ENCODE data around the gene ZNF688.
A peak's percentile ranks its signal among the peaks of the same experiment; 100 is the strongest.

The ZNF688 gene

DNA sequence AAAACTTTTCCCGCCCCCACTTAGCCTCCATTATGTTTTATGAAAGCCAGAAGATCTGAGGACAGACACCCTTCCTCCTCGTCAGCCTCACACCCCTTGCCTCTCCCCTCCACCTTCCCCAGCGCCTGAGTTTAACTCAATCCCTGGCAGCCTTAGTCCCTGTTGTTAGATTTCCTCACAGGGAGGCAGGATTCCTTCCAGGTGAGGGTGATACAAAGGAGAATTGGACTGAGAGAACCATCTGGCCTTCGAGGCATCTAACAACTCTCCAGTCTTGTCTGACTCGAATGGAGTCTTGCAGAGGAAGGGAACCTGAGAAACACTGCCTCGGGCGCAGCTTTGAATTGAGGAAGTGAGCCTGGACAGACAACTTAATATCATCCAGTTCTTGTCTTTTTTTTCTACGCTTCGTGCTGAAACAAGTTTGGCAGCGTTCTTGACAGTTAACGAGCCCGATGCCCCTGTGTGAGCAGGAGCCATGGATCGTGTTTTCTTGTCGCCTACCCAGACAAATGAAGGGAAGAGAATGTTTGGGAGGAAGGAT is 43.8 kb downstream of the ZNF688 start:
- TF ChIP-seq, protein P1, sequence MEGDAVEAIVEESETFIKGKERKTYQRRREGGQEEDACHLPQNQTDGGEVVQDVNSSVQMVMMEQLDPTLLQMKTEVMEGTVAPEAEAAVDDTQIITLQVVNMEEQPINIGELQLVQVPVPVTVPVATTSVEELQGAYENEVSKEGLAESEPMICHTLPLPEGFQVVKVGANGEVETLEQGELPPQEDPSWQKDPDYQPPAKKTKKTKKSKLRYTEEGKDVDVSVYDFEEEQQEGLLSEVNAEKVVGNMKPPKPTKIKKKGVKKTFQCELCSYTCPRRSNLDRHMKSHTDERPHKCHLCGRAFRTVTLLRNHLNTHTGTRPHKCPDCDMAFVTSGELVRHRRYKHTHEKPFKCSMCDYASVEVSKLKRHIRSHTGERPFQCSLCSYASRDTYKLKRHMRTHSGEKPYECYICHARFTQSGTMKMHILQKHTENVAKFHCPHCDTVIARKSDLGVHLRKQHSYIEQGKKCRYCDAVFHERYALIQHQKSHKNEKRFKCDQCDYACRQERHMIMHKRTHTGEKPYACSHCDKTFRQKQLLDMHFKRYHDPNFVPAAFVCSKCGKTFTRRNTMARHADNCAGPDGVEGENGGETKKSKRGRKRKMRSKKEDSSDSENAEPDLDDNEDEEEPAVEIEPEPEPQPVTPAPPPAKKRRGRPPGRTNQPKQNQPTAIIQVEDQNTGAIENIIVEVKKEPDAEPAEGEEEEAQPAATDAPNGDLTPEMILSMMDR (IDR thresholded peaks at IDR 0.05; ENCODE audit: insufficient read depth, low read length, missing control alignments): no peak
- CTCF ChIA-PET: interaction anchor here (1.0 to 1.2 kb wide), 3 partner anchors 8 to 98 kb away, joined by 3 to 7 read pairs (median 4); partner anchors contain the start of gene DCTPP1
- H3K4me3 ChIP-seq (ENCODE audit: low read depth, low read length): peak overlapping the region; percentile 43
- POLR2A ChIA-PET: interaction anchor here (0.6 to 1.1 kb wide), 7 partner anchors 8 to 131 kb away, joined by 3 to 6 read pairs (median 3); partner anchors contain the start of genes DCTPP1, FBRS, SEPHS2 and ZNF785
- no peak for DNase-seq (ENCODE audit: low read depth, low spot score)

DNA sequence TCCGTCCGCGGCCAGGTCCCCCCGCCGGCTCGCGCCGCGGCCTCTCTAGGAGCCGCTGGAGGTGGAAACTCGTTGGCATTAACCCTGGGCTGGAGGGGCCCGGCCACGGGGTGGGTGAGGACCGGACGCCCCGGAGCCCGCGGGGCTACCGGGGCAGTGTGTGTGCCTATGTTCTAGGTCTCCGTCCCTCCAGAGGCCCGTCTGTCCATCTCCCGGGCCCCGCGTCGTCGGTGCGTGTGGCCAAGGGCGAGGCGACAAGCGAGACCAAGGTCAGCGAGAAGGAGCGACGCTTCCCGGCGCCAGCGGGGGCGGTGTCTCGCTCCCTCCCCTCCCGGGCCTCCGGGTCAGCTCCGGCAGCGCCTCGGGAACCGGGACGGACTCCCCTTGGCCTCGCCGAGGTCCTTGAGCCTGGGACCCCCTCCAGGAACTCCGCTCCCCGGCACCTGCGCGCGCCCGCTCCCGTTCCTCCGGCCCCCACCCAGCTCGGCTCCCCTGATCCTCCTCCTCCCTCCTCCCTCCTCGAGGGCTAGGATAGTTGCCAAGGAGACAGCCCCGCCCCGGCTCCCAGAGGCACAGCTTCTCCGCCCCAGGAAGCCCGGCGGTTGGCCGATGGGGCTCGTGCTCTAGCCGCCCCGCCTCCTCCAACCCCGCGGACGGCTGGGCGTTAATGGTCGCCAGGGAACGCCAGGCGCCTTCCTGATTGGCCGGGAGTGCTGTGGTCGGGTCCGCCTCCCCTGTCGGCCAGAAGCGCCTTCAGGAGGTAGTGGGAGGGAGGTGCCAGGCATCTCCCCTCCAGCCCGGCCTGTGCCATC is 44.5 kb downstream of the ZNF688 start:
- POLR2A ChIA-PET: interaction anchor here (0.6 to 1.1 kb wide), 8 partner anchors 9 to 471 kb away, joined by 3 to 6 read pairs (median 3); partner anchors contain the start of genes DCTPP1, FBRS, SEPHS2 and ZNF785
- peak overlapping the region; percentile 80 for H3K4me3 ChIP-seq (ENCODE audit: low read depth, low read length)
- DNase-seq (ENCODE audit: low read depth, low spot score): peak; percentile 74
- TF ChIP-seq, protein P1 (IDR thresholded peaks at IDR 0.05; ENCODE audit: insufficient read depth, low read length, missing control alignments): peak; percentile 60
- CTCF ChIA-PET: interaction anchor here (0.6 to 1.2 kb wide), 5 partner anchors 9 to 435 kb away, joined by 3 to 7 read pairs (median 3); partner anchors contain the start of genes DCTPP1 and TBX6

DNA sequence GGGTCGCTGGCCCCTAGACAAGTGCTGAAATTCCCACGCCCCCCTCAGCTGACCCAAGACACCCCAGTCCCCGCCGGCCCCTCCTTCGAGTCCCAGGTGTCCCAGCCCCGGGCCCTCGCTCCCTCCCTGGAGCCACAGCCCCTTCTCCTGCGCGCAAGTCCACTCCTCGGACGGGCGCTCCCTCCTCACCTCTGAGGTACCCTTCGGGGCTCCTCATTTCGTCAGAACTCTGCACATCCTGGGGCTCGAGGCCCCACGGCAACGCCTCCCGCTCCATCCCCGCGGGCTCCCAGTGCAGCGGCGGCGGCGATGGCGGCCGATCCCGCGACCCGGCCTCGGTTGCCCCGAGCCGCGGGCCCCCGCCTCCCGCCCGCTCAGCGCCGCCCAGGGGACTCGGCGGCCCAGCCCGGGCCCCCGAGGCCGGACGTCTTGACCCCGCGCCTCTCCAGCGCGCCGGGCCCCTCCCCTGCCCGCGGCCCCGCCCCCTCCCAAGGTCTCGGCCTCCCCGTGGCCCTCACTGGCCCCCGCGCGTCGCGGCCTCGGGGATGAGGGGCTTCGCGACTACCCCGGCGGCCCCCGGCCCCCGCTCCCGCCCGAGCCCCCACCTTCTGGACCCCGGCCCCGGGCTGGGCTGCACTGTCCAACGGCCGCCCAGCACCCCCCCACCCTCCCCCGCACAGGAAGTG is 45.2 kb downstream of the ZNF688 start, which contains the start of gene ZNF768:
ZNF768 (minus strand) TSS at position 430 of the 686 bp plus-strand sequence; CDS start at position 277, 153 bp downstream.
- TF ChIP-seq, protein P1 (IDR thresholded peaks at IDR 0.05; ENCODE audit: insufficient read depth, low read length, missing control alignments): no peak
- H3K4me3 ChIP-seq (ENCODE audit: low read depth, low read length): peak within 1 kb of the TSS; percentile 80
- no peak for DNase-seq (ENCODE audit: low read depth, low spot score)
- CTCF ChIA-PET: interaction anchor here (0.6 to 2.3 kb wide), 4 partner anchors 9 to 434 kb away, joined by 3 to 9 read pairs (median 5); partner anchors contain the start of genes TBX6 and ZNF747
- POLR2A ChIA-PET: interaction anchor here (0.6 to 1.1 kb wide), 6 partner anchors 9 to 537 kb away, joined by 3 to 6 read pairs (median 3); partner anchors contain the start of genes DCTPP1 and SEPHS2

DNA sequence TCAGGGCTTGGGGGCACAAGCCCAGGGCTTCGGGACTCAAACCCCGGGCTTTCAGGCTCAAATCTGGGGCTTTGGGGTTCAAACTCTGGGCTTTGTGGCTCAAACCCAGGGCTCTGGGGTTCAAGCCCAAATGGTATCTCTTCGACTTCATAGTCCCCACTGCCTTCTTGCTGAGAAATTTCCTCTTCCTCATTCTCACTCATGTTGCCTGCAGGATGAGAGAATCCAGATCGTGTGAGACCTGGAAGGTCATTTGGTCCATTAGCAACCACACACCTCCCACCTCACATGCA is 45.7 kb downstream of the ZNF688 start:
- TF ChIP-seq, protein P1 (IDR thresholded peaks at IDR 0.05; ENCODE audit: insufficient read depth, low read length, missing control alignments): no peak
- CTCF ChIA-PET: interaction anchor here (2.3 kb wide), 1 partner anchor 10 kb away, joined by 9 read pairs; the partner anchor contains the start of gene ZNF747
- no peak for DNase-seq (ENCODE audit: low read depth, low spot score)
- peak overlapping the region; percentile 80 for H3K4me3 ChIP-seq (ENCODE audit: low read depth, low read length)
- POLR2A ChIA-PET: interaction anchor here (0.6 to 0.9 kb wide), 2 partner anchors 96 to 537 kb away, joined by 3 read pairs; partner anchors contain the start of gene DCTPP1

DNA sequence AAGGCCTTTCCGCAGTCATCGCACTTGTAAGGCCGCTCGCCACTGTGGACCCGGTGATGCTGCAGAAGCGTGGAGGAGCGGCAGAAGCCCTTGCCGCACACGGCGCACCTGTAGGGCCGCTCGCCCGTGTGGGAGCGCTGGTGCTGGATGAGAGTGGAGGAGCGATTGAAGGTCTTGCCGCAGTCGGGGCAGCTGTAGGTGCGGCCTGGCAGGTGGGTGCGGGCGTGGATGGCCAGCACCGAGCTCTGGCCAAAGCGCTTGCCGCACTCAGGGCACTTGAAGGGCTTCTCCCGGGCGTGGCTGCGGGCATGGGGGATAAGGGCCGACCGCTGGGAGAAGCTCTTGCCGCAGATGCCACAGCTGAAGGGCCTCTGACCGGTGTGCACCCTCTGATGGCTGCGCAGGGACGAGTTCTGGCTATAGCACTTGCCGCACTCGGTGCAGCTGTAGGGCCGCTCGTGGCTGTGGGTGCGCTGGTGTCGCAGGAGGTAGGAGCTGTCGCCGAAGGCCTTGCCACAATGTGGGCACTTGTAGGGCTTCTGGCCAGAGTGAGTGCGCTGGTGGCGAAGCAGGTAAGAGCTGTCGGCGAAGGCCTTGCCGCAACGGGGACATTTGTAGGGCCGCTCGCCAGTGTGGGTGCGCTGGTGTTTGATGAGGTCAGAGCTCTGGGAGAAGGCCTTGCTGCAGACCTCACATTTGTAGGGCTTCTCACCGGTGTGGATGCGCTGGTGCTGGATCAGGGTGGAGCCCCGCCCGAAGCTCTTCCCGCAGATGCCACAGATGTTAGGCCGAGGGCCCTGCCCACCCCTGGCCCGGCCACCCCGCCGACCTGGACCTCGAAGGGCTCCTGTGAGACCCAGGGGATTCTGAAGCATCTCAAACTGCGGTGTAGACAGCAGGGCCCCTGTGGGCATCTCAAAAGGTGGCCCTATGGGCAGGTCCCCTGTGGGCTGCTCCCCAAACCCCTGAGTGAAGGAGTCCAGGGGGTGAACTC is 46.6 kb downstream of the ZNF688 start:
- CTCF ChIA-PET: interaction anchor here (0.8 to 2.3 kb wide), 2 partner anchors 10 to 104 kb away, joined by 3 to 9 read pairs; partner anchors contain the start of gene ZNF747

More for the DNA sequence above, 46.6 kb downstream of the ZNF688 start:
- no peak overlapping the region for H3K4me3 ChIP-seq (ENCODE audit: low read depth, low read length)
- TF ChIP-seq, protein P1 (IDR thresholded peaks at IDR 0.05; ENCODE audit: insufficient read depth, low read length, missing control alignments): no peak
- POLR2A ChIA-PET: interaction anchor here (0.6 to 0.9 kb wide), 2 partner anchors 95 to 538 kb away, joined by 3 read pairs; partner anchors contain the start of gene DCTPP1
- no peak for DNase-seq (ENCODE audit: low read depth, low spot score)

Data from AG04449 (cell line).